ENCODE results near the gene DGUOK. TPM values are rescaled to one million over a fixed set of nuclear protein-coding genes. Genes with fewer than 3 reads are reported as not detected.

The DGUOK gene
- total RNA-seq, 2 experiments from 2014 or later: 96.8 to 97.1 TPM

DNA sequence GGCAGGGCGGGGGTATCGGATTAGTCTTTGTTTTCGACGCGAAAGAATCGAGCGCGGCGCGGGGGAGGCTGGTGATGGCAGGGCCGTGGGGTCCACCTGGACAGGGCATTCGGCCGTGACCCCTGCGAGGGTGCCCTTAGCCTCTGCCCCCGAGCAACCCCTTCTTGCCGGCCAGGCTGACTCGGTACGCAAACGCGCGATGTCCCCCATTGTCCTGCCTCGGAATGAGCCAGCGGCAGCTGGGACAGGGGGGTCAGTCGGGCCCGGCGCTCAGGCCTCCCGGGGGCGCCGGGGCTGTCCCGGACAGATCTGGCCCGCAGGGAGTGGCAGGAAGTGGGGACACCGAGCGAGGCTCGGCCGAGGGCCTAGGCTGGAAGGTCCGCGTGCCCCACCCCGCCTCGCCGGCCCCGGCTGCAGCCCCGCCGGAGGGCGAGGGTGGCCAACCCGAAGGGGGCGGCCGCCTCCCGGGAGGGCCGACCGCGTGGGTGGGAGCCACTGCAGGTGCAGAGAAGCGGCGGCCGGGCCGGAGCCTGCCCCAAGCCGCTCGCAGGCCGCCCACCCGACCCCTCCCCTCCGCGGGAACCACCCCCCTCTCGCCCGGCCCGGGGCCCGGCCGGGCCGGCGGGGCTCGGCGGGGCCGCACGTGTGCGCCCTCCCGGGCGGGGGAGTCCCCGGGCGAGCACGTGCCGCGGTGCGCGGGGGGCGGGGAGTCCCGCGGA is 57.7 kb downstream of the DGUOK start, which contains the start of gene TET3:
Gene TET3, plus strand, starts transcription at position 708 of the 719 bp plus-strand sequence. CDS start 1,494 bp downstream, outside the sequence.
- no peaks in the 10 kb centered on the region for H3K9me3 Mint-ChIP-seq
- peaks cover 32% of the 10 kb centered on the region for H3K36me3 Mint-ChIP-seq
- H3K4me3 Mint-ChIP-seq: peak within 1 kb of the TSS; percentile 86
- DNase-seq: peak; percentile 78
- peak within 1 kb of the TSS; percentile 90 for H3K27ac Mint-ChIP-seq
- H3K27me3 Mint-ChIP-seq: no peaks in the 10 kb centered on the region
- peaks cover 67% of the 10 kb centered on the region for H3K4me1 Mint-ChIP-seq

GRCh38 chr2:73984922-73985307 is 58.2 kb downstream of the DGUOK start:
- DNase-seq: peak; percentile 70
- H3K9me3 Mint-ChIP-seq: no peaks in the 10 kb centered on the region
- no peak overlapping the region for H3K27ac Mint-ChIP-seq
- peaks cover 38% of the 10 kb centered on the region for H3K36me3 Mint-ChIP-seq
- H3K27me3 Mint-ChIP-seq: no peaks in the 10 kb centered on the region
- H3K4me1 Mint-ChIP-seq: peaks cover 67% of the 10 kb centered on the region
- no peak overlapping the region for H3K4me3 Mint-ChIP-seq

DNA sequence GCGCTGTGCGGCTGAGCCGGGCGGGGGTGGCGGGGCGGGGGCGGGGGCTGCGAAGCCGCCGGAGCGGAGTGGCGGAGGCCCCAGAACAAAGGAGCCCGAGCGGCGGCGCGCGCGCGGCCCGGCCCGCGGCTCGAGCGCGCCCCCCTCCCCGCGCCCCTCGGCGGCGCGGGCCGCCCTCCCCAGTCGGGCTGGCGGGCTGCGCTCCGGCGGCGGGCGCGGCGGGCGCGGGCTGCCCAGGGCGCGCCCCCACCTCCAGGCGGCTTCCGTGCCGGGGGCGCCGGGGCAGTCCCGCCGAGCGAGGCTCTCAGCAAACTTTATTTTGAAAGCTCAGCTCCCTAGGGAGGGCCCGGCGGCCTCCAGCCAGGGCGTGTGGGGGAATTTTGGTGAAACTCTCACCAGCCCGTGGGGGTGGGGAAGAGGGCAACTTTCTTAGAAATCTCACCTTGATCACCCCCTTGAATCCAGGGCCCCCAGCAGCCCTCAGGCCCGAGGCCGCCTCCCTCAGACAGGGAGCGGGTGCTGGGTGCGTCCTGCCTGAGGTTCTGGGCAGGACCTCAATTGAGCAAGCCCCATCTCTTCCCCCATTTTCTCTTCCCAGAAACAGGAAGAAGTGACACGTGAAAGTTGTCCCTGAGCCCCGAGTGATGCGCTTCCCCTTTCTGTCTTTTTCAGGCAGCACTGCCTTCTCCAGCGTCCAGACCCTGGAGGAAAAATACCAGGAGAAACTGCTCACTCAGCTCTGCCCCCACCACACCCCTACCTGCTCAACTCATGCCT is 58.8 kb downstream of the DGUOK start:
- Mint-ChIP-seq H3K9me3 (no peaks in the 10 kb centered on the region), H3K4me1 (peaks cover 67% of the 10 kb centered on the region), H3K27ac (peak overlapping the region; percentile 90), H3K36me3 (peaks cover 42% of the 10 kb centered on the region), H3K4me3 (peak overlapping the region; percentile 86), H3K27me3 (no peaks in the 10 kb centered on the region)
- DNase-seq: peak; percentile 81

GRCh38 chr2:73986085-73986681 is 59.5 kb downstream of the DGUOK start:
- H3K27ac Mint-ChIP-seq: peak overlapping the region; percentile 90
- no peaks in the 10 kb centered on the region for H3K9me3 Mint-ChIP-seq
- no peaks in the 10 kb centered on the region for H3K27me3 Mint-ChIP-seq
- peak overlapping the region; percentile 86 for H3K4me3 Mint-ChIP-seq
- peaks cover 65% of the 10 kb centered on the region for H3K4me1 Mint-ChIP-seq
- DNase-seq: peak; percentile 56
- H3K36me3 Mint-ChIP-seq: peaks cover 49% of the 10 kb centered on the region

DNA sequence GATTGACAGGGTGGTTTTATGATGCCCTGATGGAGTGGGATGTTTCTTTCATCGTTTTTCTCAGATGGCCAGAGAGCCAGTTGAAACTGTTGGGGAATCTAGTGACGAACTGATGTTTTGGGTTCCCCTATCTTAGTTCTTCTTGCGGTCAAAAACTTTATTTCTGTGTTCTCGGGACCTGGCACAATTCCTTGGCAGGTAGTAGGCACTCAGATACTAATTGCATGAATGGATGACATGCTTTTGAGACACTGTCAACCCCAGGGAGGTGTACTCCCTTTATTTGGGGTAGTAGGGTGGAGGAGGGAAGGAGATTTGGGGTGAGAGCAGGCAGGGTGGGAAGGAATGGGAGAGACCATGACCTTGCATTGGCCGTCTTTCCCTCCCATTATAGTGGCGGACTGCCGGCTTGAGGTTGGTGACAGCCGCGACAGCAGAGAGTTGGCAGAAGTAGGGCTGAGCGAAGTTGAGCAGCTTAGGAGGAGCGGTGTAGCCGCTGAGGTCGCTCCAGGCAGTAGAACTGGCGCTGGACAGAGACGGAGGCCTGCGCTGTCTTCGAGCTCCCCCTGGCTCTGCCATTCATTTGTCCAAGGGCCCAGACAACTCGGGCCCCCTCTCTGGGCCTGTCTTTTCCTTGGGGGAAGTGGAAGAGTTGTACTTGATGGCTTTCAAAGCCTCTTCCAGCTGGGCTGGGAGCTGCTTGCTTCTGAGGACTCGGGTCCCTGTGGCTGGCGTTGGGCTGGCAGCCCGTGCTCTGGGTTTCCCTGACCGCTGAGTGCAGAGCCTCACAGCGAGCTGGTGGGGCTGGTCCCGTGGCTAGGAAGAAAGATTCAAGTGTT is 60.6 kb downstream of the DGUOK start:
- DNase-seq: peak; percentile 36
- H3K27ac Mint-ChIP-seq: peak overlapping the region; percentile 90
- H3K9me3 Mint-ChIP-seq: peaks cover 3% of the 10 kb centered on the region
- peaks cover 62% of the 10 kb centered on the region for H3K4me1 Mint-ChIP-seq
- no peaks in the 10 kb centered on the region for H3K27me3 Mint-ChIP-seq
- peak overlapping the region; percentile 86 for H3K4me3 Mint-ChIP-seq
- H3K36me3 Mint-ChIP-seq: peaks cover 60% of the 10 kb centered on the region

- Mint-ChIP-seq H3K36me3 (peaks cover 67% of the 10 kb centered on the region), H3K4me3 (peak overlapping the region; percentile 86), H3K4me1 (peaks cover 57% of the 10 kb centered on the region), H3K9me3 (peaks cover 3% of the 10 kb centered on the region), H3K27ac (peak overlapping the region; percentile 40), H3K27me3 (no peaks in the 10 kb centered on the region)
- DNase-seq: no peak
Observed at GRCh38 chr2:73987948-73988700, 61.4 kb downstream of the DGUOK start.

- no peaks in the 10 kb centered on the region for H3K27me3 Mint-ChIP-seq
- peaks cover 75% of the 10 kb centered on the region for H3K36me3 Mint-ChIP-seq
- H3K9me3 Mint-ChIP-seq: peaks cover 3% of the 10 kb centered on the region
- DNase-seq: no peak
- H3K27ac Mint-ChIP-seq: peak overlapping the region; percentile 12
- peak overlapping the region; percentile 57 for H3K4me3 Mint-ChIP-seq
- peaks cover 63% of the 10 kb centered on the region for H3K4me1 Mint-ChIP-seq
Observed at GRCh38 chr2:73989972-73990371, 63.3 kb downstream of the DGUOK start.

DNA sequence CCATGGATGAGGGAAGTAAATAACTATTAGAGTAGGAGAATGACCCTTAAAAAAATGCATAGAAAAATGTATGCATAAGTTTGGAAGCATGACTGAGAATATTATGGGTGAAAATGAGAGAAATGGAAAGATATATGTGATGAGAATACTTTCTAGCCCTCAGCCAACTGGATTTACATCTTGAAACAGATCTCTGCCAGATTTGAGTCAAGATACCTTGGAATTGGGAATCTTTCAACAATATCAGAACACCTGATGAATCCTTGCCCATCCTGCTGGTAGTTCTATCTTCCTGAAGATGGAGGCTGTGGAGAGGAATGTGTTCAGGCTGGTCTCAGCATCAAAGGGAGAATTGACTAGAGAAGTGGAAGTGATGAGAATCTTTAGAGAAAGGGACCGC is 63.9 kb downstream of the DGUOK start:
- Mint-ChIP-seq H3K27me3 (no peaks in the 10 kb centered on the region), H3K4me1 (peaks cover 66% of the 10 kb centered on the region), H3K36me3 (peaks cover 75% of the 10 kb centered on the region), H3K27ac (peak overlapping the region; percentile 17), H3K9me3 (peaks cover 3% of the 10 kb centered on the region), H3K4me3 (no peak overlapping the region)
- DNase-seq: no peak

DNA sequence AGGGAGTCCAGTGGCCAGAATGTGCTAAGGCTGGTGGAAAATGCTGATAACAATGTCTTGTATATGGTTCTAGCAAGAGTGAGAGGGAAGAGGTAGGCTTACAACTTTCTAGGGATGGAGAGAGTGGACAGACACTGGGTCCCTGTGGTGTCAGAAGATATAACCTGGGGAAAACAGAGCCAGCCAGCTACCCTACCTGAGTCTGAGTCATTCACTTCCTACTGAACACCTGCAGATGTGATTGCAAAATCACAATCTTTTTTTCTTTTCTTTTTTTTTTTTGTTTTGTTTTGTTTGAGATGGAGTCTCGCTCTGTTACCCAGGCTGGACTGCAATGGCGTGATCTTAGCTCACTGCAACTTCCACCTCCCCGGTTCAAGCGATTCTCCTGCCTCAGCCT is 65.4 kb downstream of the DGUOK start:
- Mint-ChIP-seq H3K36me3 (peaks cover 64% of the 10 kb centered on the region), H3K27me3 (no peaks in the 10 kb centered on the region), H3K4me3 (no peak overlapping the region), H3K4me1 (peaks cover 64% of the 10 kb centered on the region), H3K9me3 (peaks cover 3% of the 10 kb centered on the region), H3K27ac (no peak overlapping the region)
- DNase-seq: no peak

DNA sequence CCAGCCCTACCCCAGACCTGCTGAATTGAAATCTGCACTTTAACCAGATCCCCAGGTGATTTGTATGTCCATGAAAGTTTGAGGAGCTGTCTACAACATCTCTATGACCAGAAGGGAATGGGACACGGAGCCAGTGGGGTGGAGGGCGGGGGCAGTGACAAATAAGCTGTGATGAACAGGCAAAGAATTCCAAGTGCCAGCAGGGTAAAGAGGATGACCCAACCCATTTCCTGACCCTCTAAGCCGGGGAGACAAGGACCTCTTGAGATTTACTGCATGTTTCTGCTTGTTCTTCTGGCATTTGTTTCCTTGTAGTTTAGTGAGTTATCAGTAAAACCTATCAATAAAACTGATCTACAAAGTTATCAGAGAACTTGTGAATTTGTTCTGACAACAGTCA is 66.7 kb downstream of the DGUOK start:
- Mint-ChIP-seq H3K4me1 (peaks cover 67% of the 10 kb centered on the region), H3K27me3 (no peaks in the 10 kb centered on the region), H3K9me3 (peaks cover 3% of the 10 kb centered on the region), H3K36me3 (peaks cover 56% of the 10 kb centered on the region), H3K4me3 (no peak overlapping the region), H3K27ac (no peak overlapping the region)
- no peak for DNase-seq

GRCh38 chr2:73993778-73994177 is 67.1 kb downstream of the DGUOK start:
- no peaks in the 10 kb centered on the region for H3K27me3 Mint-ChIP-seq
- DNase-seq: no peak
- peaks cover 53% of the 10 kb centered on the region for H3K36me3 Mint-ChIP-seq
- no peak overlapping the region for H3K27ac Mint-ChIP-seq
- H3K9me3 Mint-ChIP-seq: peaks cover 3% of the 10 kb centered on the region
- H3K4me1 Mint-ChIP-seq: peaks cover 68% of the 10 kb centered on the region
- no peak overlapping the region for H3K4me3 Mint-ChIP-seq

DNA sequence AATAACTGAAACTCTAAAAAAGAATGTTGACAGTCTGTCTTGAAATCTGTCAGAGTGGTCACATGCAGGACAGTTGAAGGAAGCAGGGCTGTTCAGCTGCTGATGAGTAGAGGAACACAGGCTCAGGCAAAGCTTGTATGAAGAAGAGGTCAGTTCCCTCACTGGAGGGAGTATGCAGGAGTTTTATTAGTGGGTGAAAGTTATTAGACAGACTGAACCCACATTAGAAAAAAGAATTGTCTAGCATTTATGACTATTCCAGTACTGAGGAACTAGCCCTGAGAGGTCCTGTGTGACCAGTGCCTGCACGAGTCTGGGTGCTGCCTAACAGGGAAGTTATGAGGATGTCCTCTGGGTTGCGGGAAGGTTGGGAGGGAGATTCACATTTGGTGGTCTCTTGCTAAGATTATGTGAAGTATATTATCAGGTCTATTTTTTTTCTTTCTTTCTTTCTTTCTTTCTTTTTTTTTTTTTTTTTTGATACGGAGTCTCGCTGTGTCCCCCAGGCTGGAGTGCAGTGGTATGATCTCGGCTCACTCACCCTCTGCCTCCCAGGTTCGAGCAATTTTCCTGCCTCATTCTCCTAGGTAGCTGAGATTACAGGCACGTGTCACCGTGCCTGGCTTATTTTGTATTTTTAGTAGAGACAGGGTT is 67.6 kb downstream of the DGUOK start:
- H3K36me3 Mint-ChIP-seq: peaks cover 50% of the 10 kb centered on the region

DNA sequence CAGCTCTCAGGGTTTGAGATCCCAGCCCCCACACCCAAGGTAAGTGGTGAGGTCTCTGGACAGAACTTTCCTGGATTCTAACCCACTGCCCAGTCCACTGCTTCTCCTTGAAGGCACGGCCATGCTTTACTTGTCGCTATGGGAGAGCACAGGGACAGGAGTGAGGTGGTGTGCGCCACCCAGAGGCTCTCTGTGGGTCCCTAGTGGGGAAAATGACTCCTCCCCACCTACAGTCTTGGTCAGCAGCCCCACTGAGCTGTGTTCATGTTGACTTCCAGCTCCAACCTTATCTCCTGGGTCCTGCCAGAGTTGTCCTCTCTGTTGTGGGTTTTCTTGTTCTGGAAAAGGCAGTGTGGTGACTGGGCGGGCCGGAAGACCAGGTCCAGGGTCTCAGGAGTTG is 69.1 kb downstream of the DGUOK start:
- H3K27me3 Mint-ChIP-seq: no peaks in the 10 kb centered on the region
- no peak for DNase-seq
- H3K36me3 Mint-ChIP-seq: peaks cover 35% of the 10 kb centered on the region
- peaks cover 3% of the 10 kb centered on the region for H3K9me3 Mint-ChIP-seq
- H3K4me1 Mint-ChIP-seq: peaks cover 68% of the 10 kb centered on the region
- H3K27ac Mint-ChIP-seq: no peak overlapping the region
- H3K4me3 Mint-ChIP-seq: no peak overlapping the region

More for the DNA sequence above, 67.6 kb downstream of the DGUOK start:
- no peak overlapping the region for H3K27ac Mint-ChIP-seq
- H3K9me3 Mint-ChIP-seq: peaks cover 3% of the 10 kb centered on the region
- DNase-seq: no peak
- no peak overlapping the region for H3K4me3 Mint-ChIP-seq
- H3K4me1 Mint-ChIP-seq: peaks cover 69% of the 10 kb centered on the region
- no peaks in the 10 kb centered on the region for H3K27me3 Mint-ChIP-seq
